Effector memory CD4-positive, alpha-beta T cell (primary cell): ENCODE data around the gene CDH4.

Experiments
- DNase-seq, 3 donors: peaks; one replicate each; pipeline ENCODE4 v3.0.0-alpha.2; 2020
- H3K27ac ChIP-seq: 2 replicates; pipeline ENCODE4 v1.7.0; 2013; ENCODE audit warnings: mild to moderate bottlenecking, low read length, moderate library complexity; ENCODE audit not compliant: insufficient read depth, poor library complexity, severe bottlenecking
- H3K27me3 ChIP-seq: replicated peaks from 2 replicates; pipeline ENCODE4 v1.7.0; 2013; ENCODE audit warnings: mild to moderate bottlenecking, low read length; ENCODE audit not compliant: insufficient read depth, control insufficient read depth, poor library complexity, severe bottlenecking
- H3K36me3 ChIP-seq: 2 replicates; pipeline ENCODE4 v1.7.0; 2013; ENCODE audit warnings: mild to moderate bottlenecking, low read length, moderate library complexity; ENCODE audit not compliant: control insufficient read depth, insufficient read depth
- H3K4me1 ChIP-seq: 2 replicates; pipeline ENCODE4 v1.7.0; 2013; ENCODE audit warnings: low read length, mild to moderate bottlenecking; ENCODE audit not compliant: control insufficient read depth, insufficient read depth, poor library complexity, severe bottlenecking
- H3K4me3 ChIP-seq: 2 replicates; pipeline ENCODE4 v1.7.0; 2013; ENCODE audit warnings: low read length, low read depth, mild to moderate bottlenecking; ENCODE audit not compliant: insufficient read depth, poor library complexity, severe bottlenecking
- H3K9me3 ChIP-seq: 2 replicates; pipeline ENCODE4 v1.7.0; 2013; ENCODE audit warnings: mild to moderate bottlenecking, low read length, moderate library complexity; ENCODE audit not compliant: control insufficient read depth

The CDH4 gene

DNA sequence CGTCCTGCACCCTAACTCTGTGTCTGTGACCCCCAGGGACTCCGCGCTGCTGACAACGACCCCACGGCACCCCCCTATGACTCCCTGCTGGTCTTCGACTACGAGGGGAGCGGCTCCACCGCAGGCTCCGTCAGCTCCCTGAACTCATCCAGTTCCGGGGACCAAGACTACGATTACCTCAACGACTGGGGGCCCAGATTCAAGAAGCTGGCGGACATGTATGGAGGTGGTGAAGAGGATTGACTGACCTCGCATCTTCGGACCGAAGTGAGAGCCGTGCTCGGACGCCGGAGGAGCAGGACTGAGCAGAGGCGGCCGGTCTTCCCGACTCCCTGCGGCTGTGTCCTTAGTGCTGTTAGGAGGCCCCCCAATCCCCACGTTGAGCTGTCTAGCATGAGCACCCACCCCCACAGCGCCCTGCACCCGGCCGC is 684.7 kb downstream of the CDH4 start:
- no peaks in the 10 kb centered on the region for H3K9me3 ChIP-seq
- H3K27me3 ChIP-seq: no peaks in the 10 kb centered on the region
- H3K36me3 ChIP-seq: no peaks in the 10 kb centered on the region
- DNase-seq: no peak
- H3K4me3 ChIP-seq: no peak overlapping the region
- no peaks in the 10 kb centered on the region for H3K4me1 ChIP-seq
- H3K27ac ChIP-seq: no peak overlapping the region

DNA sequence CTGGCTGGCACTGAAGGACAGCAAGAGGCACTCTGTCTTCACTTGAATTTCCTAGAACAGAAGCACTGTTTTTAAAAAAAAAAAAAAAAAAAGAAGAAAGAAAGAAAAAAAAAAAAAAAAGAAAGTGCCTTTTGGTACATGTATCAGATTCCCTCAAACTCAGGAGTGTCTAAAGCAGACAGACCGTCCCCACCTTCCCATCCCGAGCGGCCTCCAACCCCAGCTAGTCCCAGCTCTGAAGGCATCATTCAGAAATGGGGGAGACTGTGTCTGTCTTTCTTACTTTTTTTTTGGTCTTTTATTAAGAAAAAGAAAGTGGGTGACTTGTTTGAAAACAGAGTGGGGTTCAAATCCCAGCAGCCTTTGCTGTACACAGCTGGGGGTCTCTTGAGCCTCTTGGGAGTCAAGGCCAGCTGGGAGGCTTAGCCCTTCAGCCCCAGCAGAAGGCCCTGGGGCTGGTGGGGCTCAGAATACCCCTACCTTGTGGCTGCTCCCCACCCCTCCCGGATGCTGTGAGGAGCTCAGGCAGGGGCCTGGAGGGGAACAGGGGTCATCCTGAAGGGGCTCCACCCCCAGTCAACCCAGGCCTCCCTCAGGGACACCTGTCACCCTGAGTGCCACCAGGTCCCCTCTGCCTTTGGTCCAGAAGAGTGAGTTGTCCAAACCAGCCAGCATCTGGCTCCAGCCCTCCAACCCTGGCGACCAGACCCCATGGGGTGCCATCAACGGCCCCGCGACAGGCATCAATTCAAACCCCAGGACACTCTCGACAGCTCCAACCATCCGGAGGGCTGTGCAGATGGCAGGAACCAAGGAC is 685.3 kb downstream of the CDH4 start:
- H3K27ac ChIP-seq: no peak overlapping the region
- DNase-seq: no peak
- no peaks in the 10 kb centered on the region for H3K27me3 ChIP-seq
- no peaks in the 10 kb centered on the region for H3K9me3 ChIP-seq
- H3K4me1 ChIP-seq: no peaks in the 10 kb centered on the region
- H3K36me3 ChIP-seq: no peaks in the 10 kb centered on the region
- no peak overlapping the region for H3K4me3 ChIP-seq

GRCh38 chr20:61937963-61938838 is 686.1 kb downstream of the CDH4 start:
- Histone ChIP-seq H3K4me1 (no peaks in the 10 kb centered on the region), H3K27me3 (no peaks in the 10 kb centered on the region), H3K36me3 (no peaks in the 10 kb centered on the region), H3K27ac (no peak overlapping the region), H3K9me3 (no peaks in the 10 kb centered on the region), H3K4me3 (no peak overlapping the region)
- no peak for DNase-seq

DNA sequence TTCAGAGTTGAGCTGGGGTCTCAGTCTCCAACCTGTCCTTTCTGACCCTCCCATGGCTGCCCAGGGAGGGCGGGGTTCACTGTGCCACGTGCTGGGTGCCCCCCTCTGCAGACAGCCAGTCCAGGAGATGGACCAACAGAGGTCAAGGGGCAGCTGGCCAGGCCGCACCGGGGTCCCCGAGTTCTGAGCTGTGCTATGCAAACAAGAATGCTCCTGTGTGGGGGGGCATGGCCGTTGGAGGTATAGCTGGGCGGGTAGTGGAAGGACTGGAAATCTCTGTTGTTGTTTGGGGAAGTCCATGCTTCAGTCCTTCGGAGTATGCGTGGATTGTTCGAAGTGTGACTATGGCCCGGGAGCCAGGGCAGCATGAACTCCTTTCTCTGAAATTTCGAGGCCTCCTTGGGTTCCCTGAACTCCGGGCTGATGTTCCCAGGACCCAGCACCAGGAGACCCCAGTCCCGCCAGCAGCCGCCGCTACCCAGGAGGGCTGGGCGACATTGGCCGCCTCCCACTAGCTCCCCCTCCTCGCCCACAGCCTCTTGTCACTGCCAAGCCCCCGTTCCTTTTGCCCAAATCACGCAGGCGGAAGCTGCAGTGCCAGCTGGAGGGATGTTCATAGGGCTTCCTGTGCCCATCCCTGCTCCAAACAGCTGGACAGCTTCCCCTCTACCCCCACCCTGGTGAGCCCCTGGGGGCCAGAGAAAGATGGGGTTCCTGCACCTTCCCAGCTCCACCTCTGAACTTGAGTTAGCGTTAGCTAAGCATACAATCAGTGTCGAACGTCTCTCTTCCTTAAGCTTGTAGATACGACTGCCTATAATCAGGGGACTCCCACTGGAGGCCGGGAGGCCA is 687.0 kb downstream of the CDH4 start:
- Histone ChIP-seq H3K4me3 (no peak overlapping the region), H3K9me3 (no peaks in the 10 kb centered on the region), H3K27ac (no peak overlapping the region), H3K4me1 (no peaks in the 10 kb centered on the region), H3K27me3 (no peaks in the 10 kb centered on the region), H3K36me3 (no peaks in the 10 kb centered on the region)
- no peak for DNase-seq

GRCh38 chr20:61939691-61940360 is 687.8 kb downstream of the CDH4 start:
- Histone ChIP-seq H3K4me1 (no peaks in the 10 kb centered on the region), H3K27ac (no peak overlapping the region), H3K4me3 (no peak overlapping the region), H3K36me3 (no peaks in the 10 kb centered on the region), H3K9me3 (no peaks in the 10 kb centered on the region), H3K27me3 (no peaks in the 10 kb centered on the region)
- no peak for DNase-seq

DNA sequence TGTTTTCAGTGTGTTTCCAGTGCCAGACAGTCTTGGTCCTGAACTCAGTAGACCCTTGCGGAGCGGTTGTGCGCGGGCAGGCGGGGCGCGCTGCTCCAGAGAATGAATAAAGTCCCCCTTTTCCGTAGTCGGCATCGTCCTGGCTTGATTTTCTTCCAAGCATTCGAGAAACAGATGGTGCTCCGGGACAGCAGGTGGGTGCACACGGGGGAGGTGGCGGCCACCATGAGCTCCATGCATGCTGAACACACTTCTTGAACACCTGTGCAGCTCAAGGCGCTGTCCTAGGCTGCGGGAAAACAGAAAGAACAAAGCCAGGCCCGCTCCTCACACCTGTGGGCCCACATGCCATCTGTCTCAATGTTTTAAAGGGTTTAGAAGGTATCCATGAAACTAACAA is 688.4 kb downstream of the CDH4 start:
- H3K4me3 ChIP-seq: no peak overlapping the region
- no peak for DNase-seq
- H3K36me3 ChIP-seq: no peaks in the 10 kb centered on the region
- no peaks in the 10 kb centered on the region for H3K4me1 ChIP-seq
- no peaks in the 10 kb centered on the region for H3K9me3 ChIP-seq
- no peak overlapping the region for H3K27ac ChIP-seq
- H3K27me3 ChIP-seq: no peaks in the 10 kb centered on the region

DNA sequence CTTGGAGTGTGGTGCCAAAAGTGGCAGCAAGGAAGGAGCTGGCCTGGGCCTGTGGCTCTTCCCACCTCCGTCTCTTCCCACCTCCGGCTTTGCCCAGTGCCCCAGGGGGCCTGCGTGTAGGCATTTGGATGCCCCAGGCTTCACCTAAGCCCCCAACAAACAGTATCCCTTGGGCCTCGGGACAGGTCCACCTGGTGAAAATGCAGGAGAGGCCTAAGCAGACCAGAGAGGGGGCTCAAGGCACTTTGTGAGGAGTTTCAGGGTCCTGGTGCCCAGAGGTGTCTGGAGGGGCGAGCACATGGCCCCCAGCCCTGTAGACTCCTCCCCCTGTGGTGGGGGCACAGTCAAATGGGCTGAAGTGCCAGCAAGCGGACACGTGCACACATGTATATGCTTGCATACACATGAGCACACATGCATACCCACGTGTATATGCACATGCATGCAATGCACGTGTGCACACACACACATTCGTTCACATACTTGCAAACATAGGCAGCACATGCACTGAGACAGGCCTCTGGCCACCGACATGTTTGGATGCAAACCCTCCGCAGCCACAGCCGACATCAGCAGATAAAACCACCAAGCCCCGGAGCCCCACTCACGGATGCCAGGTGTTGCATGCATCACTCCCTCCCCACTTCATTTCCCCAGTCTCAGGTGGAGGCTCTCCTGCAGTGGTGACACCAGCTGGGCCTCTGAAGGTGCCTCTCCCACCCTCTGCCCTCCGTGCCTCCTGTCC is 689.1 kb downstream of the CDH4 start:
- Histone ChIP-seq H3K27me3 (no peaks in the 10 kb centered on the region), H3K4me3 (no peak overlapping the region), H3K36me3 (no peaks in the 10 kb centered on the region), H3K27ac (no peak overlapping the region), H3K9me3 (no peaks in the 10 kb centered on the region), H3K4me1 (no peaks in the 10 kb centered on the region)
- DNase-seq: no peak

- Histone ChIP-seq H3K4me1 (no peaks in the 10 kb centered on the region), H3K27ac (no peak overlapping the region), H3K9me3 (no peaks in the 10 kb centered on the region), H3K36me3 (no peaks in the 10 kb centered on the region), H3K27me3 (no peaks in the 10 kb centered on the region), H3K4me3 (no peak overlapping the region)
- DNase-seq: no peak
Measured at GRCh38 chr20:61941721-61942405, 689.8 kb downstream of the CDH4 start.
